Measurements from ENCODE around the gene C1QB. TPM values are rescaled to one million over a fixed set of nuclear protein-coding genes. Genes with fewer than 3 reads are reported as not detected.

Gene C1QB
- total RNA-seq, 1 experiment from 2014 or later: 0.33 TPM

- no peaks in the 10 kb centered on the region for H3K36me3 ChIP-seq (ENCODE audit: control insufficient read depth, insufficient read depth, low read length)
- intact Hi-C loops (cut with micrococcal nuclease; ENCODE audit: unreplicated experiment): no loop called here
- POLR2A ChIA-PET: no interaction called here
- no peak for ATAC-seq
- in situ Hi-C loops (cut with HindIII; ENCODE audit: low pct_unique_long_range_greater_than_20kb, low sequenced_read_pairs): no loop called here
- no peak overlapping the region for H3K27ac ChIP-seq (ENCODE audit: low read length)
- no peaks in the 10 kb centered on the region for H3K4me1 ChIP-seq (ENCODE audit: control insufficient read depth, insufficient read depth, low read length)
- peaks cover 10% of the 10 kb centered on the region for H3K27me3 ChIP-seq (ENCODE audit: control insufficient read depth, insufficient read depth, low read length)
- CTCF ChIA-PET: interaction anchor here (0.9 kb wide), 1 partner anchor 213 kb away, joined by 3 read pairs; no protein-coding TSS in a partner anchor
- no peak for TF ChIP-seq TCF7L2 (IDR thresholded peaks at IDR 0.05; ENCODE audit: low read depth, low read length)
- no peak for TF ChIP-seq POLR2AphosphoS5 (IDR thresholded peaks at IDR 0.05; ENCODE audit: low read depth, low read length)
- TF ChIP-seq SIN3A (IDR thresholded peaks at IDR 0.05; ENCODE audit: borderline replicate concordance, insufficient read depth, low read depth, low read length): no peak
- no peak for TF ChIP-seq CTCF (IDR thresholded peaks at IDR 0.05)
- TF ChIP-seq, protein P1, sequence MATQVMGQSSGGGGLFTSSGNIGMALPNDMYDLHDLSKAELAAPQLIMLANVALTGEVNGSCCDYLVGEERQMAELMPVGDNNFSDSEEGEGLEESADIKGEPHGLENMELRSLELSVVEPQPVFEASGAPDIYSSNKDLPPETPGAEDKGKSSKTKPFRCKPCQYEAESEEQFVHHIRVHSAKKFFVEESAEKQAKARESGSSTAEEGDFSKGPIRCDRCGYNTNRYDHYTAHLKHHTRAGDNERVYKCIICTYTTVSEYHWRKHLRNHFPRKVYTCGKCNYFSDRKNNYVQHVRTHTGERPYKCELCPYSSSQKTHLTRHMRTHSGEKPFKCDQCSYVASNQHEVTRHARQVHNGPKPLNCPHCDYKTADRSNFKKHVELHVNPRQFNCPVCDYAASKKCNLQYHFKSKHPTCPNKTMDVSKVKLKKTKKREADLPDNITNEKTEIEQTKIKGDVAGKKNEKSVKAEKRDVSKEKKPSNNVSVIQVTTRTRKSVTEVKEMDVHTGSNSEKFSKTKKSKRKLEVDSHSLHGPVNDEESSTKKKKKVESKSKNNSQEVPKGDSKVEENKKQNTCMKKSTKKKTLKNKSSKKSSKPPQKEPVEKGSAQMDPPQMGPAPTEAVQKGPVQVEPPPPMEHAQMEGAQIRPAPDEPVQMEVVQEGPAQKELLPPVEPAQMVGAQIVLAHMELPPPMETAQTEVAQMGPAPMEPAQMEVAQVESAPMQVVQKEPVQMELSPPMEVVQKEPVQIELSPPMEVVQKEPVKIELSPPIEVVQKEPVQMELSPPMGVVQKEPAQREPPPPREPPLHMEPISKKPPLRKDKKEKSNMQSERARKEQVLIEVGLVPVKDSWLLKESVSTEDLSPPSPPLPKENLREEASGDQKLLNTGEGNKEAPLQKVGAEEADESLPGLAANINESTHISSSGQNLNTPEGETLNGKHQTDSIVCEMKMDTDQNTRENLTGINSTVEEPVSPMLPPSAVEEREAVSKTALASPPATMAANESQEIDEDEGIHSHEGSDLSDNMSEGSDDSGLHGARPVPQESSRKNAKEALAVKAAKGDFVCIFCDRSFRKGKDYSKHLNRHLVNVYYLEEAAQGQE (IDR thresholded peaks at IDR 0.05; ENCODE audit: insufficient read depth in 1 of 2, low read depth in 2 of 2, low read length in 1 of 2): no peak
- H3K9me3 ChIP-seq (ENCODE audit: control insufficient read depth, insufficient read depth, low read depth, low read length): no peaks in the 10 kb centered on the region
- DNase-seq (ENCODE audit: low read depth, low spot score): no peak
- no peak overlapping the region for H3K4me3 ChIP-seq (ENCODE audit: low read depth in 2 of 2, low read length in 2 of 2)
- no TSS peak for BruUV-seq (replicated peaks)
These were observed 19.2 kb upstream of the C1QB start for GRCh38 chr1:22633697-22634463.

- DNase-seq (ENCODE audit: low read depth, low spot score): no peak
- H3K27me3 ChIP-seq (ENCODE audit: control insufficient read depth, insufficient read depth, low read length): peaks cover 8% of the 10 kb centered on the region
- no peaks in the 10 kb centered on the region for H3K36me3 ChIP-seq (ENCODE audit: control insufficient read depth, insufficient read depth, low read length)
- H3K27ac ChIP-seq (ENCODE audit: low read length): no peak overlapping the region
- no peak for TF ChIP-seq TCF7L2 (IDR thresholded peaks at IDR 0.05; ENCODE audit: low read depth, low read length)
- TF ChIP-seq SIN3A (IDR thresholded peaks at IDR 0.05; ENCODE audit: borderline replicate concordance, insufficient read depth, low read depth, low read length): no peak
- TF ChIP-seq, protein P1 (IDR thresholded peaks at IDR 0.05; ENCODE audit: insufficient read depth in 1 of 2, low read depth in 2 of 2, low read length in 1 of 2): no peak
- no peak for TF ChIP-seq POLR2AphosphoS5 (IDR thresholded peaks at IDR 0.05; ENCODE audit: low read depth, low read length)
- no peak for TF ChIP-seq CTCF (IDR thresholded peaks at IDR 0.05)
- no peak for ATAC-seq
- ChIA-PET CTCF (interaction anchor here (0.5 to 0.6 kb wide), 2 partner anchors 85 to 614 kb away, joined by 3 to 4 read pairs; no protein-coding TSS in a partner anchor), POLR2A (no interaction called here)
- H3K4me1 ChIP-seq (ENCODE audit: control insufficient read depth, insufficient read depth, low read length): no peaks in the 10 kb centered on the region
- no TSS peak for BruUV-seq (replicated peaks)
- in situ Hi-C loops (cut with HindIII; ENCODE audit: low pct_unique_long_range_greater_than_20kb, low sequenced_read_pairs): no loop called here
- H3K9me3 ChIP-seq (ENCODE audit: control insufficient read depth, insufficient read depth, low read depth, low read length): no peaks in the 10 kb centered on the region
- intact Hi-C loops (cut with micrococcal nuclease; ENCODE audit: unreplicated experiment): no loop called here
- H3K4me3 ChIP-seq (ENCODE audit: low read depth in 2 of 2, low read length in 2 of 2): no peak overlapping the region
These were observed 17.6 kb upstream of the C1QB start for GRCh38 chr1:22635436-22635835.

All from Panc1 (cell line).